Central memory CD8-positive, alpha-beta T cell (primary cell): ENCODE results near the gene SDSL.
A peak's percentile ranks its signal among the peaks of the same experiment; 100 is the strongest.

Source experiments
- ATAC-seq: fragments of 150-1000 bp; cut with Tn5 transposase; replicated peaks from 2 replicates; pipeline ENCODE4 v1.10.0; 2022; ENCODE audit warnings: mild to moderate bottlenecking, moderate FRiP score, moderate number of reproducible peaks; ENCODE audit not compliant: poor library complexity, severe bottlenecking; ENCODE audit errors: extremely low read depth
- DNase-seq, 2 donors: peaks; one replicate each; pipeline ENCODE4 v3.0.0; 2021; ENCODE audit warnings: low spot score in 2 of 2
- H3K27ac Mint-ChIP-seq: one replicate; pipeline ENCODE4 v1.8.0; 2022; ENCODE audit warnings: low read depth, mild to moderate bottlenecking, moderate library complexity, mixed read lengths
- H3K27me3 Mint-ChIP-seq: one replicate; pipeline ENCODE4 v1.8.0; 2022; ENCODE audit warnings: mixed read lengths
- H3K36me3 Mint-ChIP-seq: one replicate; pipeline ENCODE4 v1.8.0; 2022; ENCODE audit warnings: mild to moderate bottlenecking, moderate library complexity, mixed read lengths; ENCODE audit not compliant: insufficient read depth
- H3K4me1 Mint-ChIP-seq: one replicate; pipeline ENCODE4 v1.8.0; 2022; ENCODE audit warnings: mixed read lengths
- H3K4me3 Mint-ChIP-seq: one replicate; pipeline ENCODE4 v1.8.0; 2022; ENCODE audit warnings: mild to moderate bottlenecking, moderate library complexity, mixed read lengths
- H3K9me3 Mint-ChIP-seq: one replicate; pipeline ENCODE4 v1.8.0; 2022; ENCODE audit warnings: mixed read lengths

SDSL gene

GRCh38 chr12:113472191-113473121 is 50.3 kb downstream of the SDSL start:
- Mint-ChIP-seq H3K27me3 (peaks cover 86% of the 10 kb centered on the region), H3K4me3 (no peak overlapping the region), H3K27ac (no peak overlapping the region), H3K9me3 (no peaks in the 10 kb centered on the region), H3K4me1 (peaks cover 13% of the 10 kb centered on the region), H3K36me3 (no peaks in the 10 kb centered on the region)
- ATAC-seq (no peak), DNase-seq (no peak)

GRCh38 chr12:113473400-113473799 is 51.2 kb downstream of the SDSL start:
- H3K27me3 Mint-ChIP-seq: peaks cover 88% of the 10 kb centered on the region
- no peak overlapping the region for H3K4me3 Mint-ChIP-seq
- no peak for ATAC-seq

GRCh38 chr12:113473942-113474341 is 51.8 kb downstream of the SDSL start:
- DNase-seq (no peak), ATAC-seq (no peak)
- H3K27ac Mint-ChIP-seq: no peak overlapping the region
- peak overlapping the region; percentile 44 for H3K4me3 Mint-ChIP-seq
- peaks cover 88% of the 10 kb centered on the region for H3K27me3 Mint-ChIP-seq
- no peaks in the 10 kb centered on the region for H3K9me3 Mint-ChIP-seq
- no peaks in the 10 kb centered on the region for H3K36me3 Mint-ChIP-seq
- peaks cover 13% of the 10 kb centered on the region for H3K4me1 Mint-ChIP-seq

More at GRCh38 chr12:113473400-113473799, 51.2 kb downstream of the SDSL start:
- no peaks in the 10 kb centered on the region for H3K9me3 Mint-ChIP-seq
- H3K4me1 Mint-ChIP-seq: peaks cover 13% of the 10 kb centered on the region
- DNase-seq: no peak
- no peaks in the 10 kb centered on the region for H3K36me3 Mint-ChIP-seq
- no peak overlapping the region for H3K27ac Mint-ChIP-seq

GRCh38 chr12:113474635-113475436 is 52.7 kb downstream of the SDSL start:
- Mint-ChIP-seq H3K27ac (no peak overlapping the region), H3K27me3 (peaks cover 88% of the 10 kb centered on the region), H3K9me3 (no peaks in the 10 kb centered on the region), H3K4me3 (peak overlapping the region; percentile 44), H3K36me3 (peaks cover 2% of the 10 kb centered on the region), H3K4me1 (peaks cover 13% of the 10 kb centered on the region)
- no peak for ATAC-seq
- DNase-seq: no peak

- peaks cover 88% of the 10 kb centered on the region for H3K27me3 Mint-ChIP-seq
Measured at GRCh38 chr12:113475451-113476175, 53.4 kb downstream of the SDSL start.

GRCh38 chr12:113476176-113476986 is 54.2 kb downstream of the SDSL start:
- ATAC-seq (no peak), DNase-seq (no peak)
- Mint-ChIP-seq H3K4me3 (no peak overlapping the region), H3K36me3 (peaks cover 3% of the 10 kb centered on the region), H3K27me3 (peaks cover 90% of the 10 kb centered on the region), H3K9me3 (no peaks in the 10 kb centered on the region), H3K27ac (no peak overlapping the region), H3K4me1 (peaks cover 18% of the 10 kb centered on the region)

More at GRCh38 chr12:113475451-113476175, 53.4 kb downstream of the SDSL start:
- ATAC-seq (no peak), DNase-seq (no peak)
- H3K36me3 Mint-ChIP-seq: peaks cover 3% of the 10 kb centered on the region
- H3K27ac Mint-ChIP-seq: no peak overlapping the region
- no peak overlapping the region for H3K4me3 Mint-ChIP-seq
- H3K9me3 Mint-ChIP-seq: no peaks in the 10 kb centered on the region
- peaks cover 18% of the 10 kb centered on the region for H3K4me1 Mint-ChIP-seq

GRCh38 chr12:113477171-113477841 is 55.1 kb downstream of the SDSL start:
- no peak for DNase-seq
- H3K9me3 Mint-ChIP-seq: no peaks in the 10 kb centered on the region
- ATAC-seq: no peak
- no peak overlapping the region for H3K27ac Mint-ChIP-seq
- H3K4me1 Mint-ChIP-seq: peaks cover 18% of the 10 kb centered on the region
- no peak overlapping the region for H3K4me3 Mint-ChIP-seq
- H3K27me3 Mint-ChIP-seq: peaks cover 92% of the 10 kb centered on the region
- peaks cover 3% of the 10 kb centered on the region for H3K36me3 Mint-ChIP-seq

GRCh38 chr12:113477842-113478215 is 55.6 kb downstream of the SDSL start:
- no peak for ATAC-seq
- H3K27me3 Mint-ChIP-seq: peaks cover 92% of the 10 kb centered on the region

GRCh38 chr12:113478351-113479011 is 56.3 kb downstream of the SDSL start:
- Mint-ChIP-seq H3K4me3 (no peak overlapping the region), H3K27ac (no peak overlapping the region), H3K9me3 (no peaks in the 10 kb centered on the region), H3K27me3 (peaks cover 92% of the 10 kb centered on the region), H3K4me1 (peaks cover 18% of the 10 kb centered on the region), H3K36me3 (peaks cover 3% of the 10 kb centered on the region)
- DNase-seq (no peak), ATAC-seq (no peak)

More at GRCh38 chr12:113477842-113478215, 55.6 kb downstream of the SDSL start:
- H3K27ac Mint-ChIP-seq: no peak overlapping the region
- peaks cover 18% of the 10 kb centered on the region for H3K4me1 Mint-ChIP-seq
- no peaks in the 10 kb centered on the region for H3K9me3 Mint-ChIP-seq
- H3K4me3 Mint-ChIP-seq: no peak overlapping the region
- no peak for DNase-seq
- peaks cover 3% of the 10 kb centered on the region for H3K36me3 Mint-ChIP-seq

GRCh38 chr12:113479216-113479589 is 57.0 kb downstream of the SDSL start:
- peaks cover 15% of the 10 kb centered on the region for H3K4me1 Mint-ChIP-seq
- ATAC-seq (no peak), DNase-seq (no peak)
- no peak overlapping the region for H3K4me3 Mint-ChIP-seq
- no peaks in the 10 kb centered on the region for H3K9me3 Mint-ChIP-seq
- peaks cover 92% of the 10 kb centered on the region for H3K27me3 Mint-ChIP-seq
- peaks cover 3% of the 10 kb centered on the region for H3K36me3 Mint-ChIP-seq
- H3K27ac Mint-ChIP-seq: no peak overlapping the region
